Measurements from ENCODE around the gene EME2.

DNA sequence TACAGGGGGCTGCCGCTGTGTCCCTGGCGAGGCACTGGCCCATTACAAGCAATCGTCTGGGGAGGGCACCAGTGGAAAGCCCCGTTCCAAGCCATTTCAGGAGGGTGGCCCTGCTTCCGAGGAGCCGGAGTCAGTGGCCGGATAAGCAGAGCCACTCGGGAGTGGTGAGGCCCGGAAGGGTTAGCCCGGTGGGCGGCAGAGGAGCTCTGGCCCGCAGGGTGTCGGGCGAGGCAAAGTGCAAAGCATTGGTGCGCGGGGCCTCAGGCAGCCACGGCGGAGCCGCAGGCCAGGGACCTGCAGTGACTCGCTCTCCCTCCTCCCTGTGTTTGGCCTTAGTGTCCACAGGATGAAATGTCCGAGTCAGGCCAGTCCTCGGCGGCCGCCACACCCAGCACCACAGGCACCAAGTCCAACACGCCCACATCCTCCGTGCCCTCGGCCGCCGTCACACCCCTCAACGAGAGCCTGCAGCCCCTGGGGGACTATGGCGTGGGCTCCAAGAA lies 25.9 kb upstream of the EME2 start:
- TF ChIP-seq, protein P1, sequence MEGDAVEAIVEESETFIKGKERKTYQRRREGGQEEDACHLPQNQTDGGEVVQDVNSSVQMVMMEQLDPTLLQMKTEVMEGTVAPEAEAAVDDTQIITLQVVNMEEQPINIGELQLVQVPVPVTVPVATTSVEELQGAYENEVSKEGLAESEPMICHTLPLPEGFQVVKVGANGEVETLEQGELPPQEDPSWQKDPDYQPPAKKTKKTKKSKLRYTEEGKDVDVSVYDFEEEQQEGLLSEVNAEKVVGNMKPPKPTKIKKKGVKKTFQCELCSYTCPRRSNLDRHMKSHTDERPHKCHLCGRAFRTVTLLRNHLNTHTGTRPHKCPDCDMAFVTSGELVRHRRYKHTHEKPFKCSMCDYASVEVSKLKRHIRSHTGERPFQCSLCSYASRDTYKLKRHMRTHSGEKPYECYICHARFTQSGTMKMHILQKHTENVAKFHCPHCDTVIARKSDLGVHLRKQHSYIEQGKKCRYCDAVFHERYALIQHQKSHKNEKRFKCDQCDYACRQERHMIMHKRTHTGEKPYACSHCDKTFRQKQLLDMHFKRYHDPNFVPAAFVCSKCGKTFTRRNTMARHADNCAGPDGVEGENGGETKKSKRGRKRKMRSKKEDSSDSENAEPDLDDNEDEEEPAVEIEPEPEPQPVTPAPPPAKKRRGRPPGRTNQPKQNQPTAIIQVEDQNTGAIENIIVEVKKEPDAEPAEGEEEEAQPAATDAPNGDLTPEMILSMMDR (IDR thresholded peaks at IDR 0.05; ENCODE audit: low read depth, low read length), result no peak
- no peak for TF ChIP-seq EZH2phosphoT487 (IDR thresholded peaks at IDR 0.05; ENCODE audit: low read depth)
